Measurements from ENCODE around the gene MICALL1.

MICALL1 gene

DNA sequence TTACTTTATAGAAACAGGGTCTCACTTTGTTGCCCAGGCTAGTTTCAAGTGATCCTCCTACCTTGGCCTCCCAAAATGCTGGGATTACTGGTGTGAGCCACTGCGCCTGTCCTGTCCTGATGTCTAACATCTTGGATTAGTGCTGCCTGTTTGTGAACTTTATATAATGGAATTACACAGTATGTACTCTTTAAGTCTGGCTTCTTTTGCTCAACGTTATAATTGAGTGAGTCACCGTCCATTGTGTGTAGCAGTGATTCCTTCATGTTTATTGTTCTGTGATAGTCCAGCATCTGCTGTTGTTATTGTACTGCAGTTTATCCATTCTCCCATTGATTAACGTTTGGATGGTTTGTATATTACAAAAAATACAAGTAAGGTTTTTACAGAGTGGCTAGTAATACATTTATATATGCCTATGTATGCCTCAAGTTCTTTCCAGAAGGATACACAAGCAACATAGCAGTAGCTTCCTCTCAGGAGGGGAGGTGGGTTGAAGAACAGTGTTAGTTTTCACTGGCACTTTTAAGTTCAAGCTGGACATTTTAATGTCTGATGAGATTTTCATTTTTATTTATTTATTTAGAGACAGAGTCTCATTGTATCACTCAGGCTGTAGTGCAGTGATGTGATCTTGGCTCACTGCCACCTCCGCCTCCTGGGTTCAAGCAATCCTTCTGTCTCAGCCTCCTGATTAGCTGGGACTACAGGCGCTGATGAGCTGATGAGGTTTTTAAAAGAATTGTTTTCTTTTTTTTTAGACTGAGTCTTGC is 25.2 kb upstream of the MICALL1 start:
- DNase-seq (ENCODE audit: extremely low read depth, low read depth): no peak
- TF ChIP-seq, protein P1, sequence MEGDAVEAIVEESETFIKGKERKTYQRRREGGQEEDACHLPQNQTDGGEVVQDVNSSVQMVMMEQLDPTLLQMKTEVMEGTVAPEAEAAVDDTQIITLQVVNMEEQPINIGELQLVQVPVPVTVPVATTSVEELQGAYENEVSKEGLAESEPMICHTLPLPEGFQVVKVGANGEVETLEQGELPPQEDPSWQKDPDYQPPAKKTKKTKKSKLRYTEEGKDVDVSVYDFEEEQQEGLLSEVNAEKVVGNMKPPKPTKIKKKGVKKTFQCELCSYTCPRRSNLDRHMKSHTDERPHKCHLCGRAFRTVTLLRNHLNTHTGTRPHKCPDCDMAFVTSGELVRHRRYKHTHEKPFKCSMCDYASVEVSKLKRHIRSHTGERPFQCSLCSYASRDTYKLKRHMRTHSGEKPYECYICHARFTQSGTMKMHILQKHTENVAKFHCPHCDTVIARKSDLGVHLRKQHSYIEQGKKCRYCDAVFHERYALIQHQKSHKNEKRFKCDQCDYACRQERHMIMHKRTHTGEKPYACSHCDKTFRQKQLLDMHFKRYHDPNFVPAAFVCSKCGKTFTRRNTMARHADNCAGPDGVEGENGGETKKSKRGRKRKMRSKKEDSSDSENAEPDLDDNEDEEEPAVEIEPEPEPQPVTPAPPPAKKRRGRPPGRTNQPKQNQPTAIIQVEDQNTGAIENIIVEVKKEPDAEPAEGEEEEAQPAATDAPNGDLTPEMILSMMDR (IDR thresholded peaks at IDR 0.05; ENCODE audit: low read depth, low read length): no peak

DNA sequence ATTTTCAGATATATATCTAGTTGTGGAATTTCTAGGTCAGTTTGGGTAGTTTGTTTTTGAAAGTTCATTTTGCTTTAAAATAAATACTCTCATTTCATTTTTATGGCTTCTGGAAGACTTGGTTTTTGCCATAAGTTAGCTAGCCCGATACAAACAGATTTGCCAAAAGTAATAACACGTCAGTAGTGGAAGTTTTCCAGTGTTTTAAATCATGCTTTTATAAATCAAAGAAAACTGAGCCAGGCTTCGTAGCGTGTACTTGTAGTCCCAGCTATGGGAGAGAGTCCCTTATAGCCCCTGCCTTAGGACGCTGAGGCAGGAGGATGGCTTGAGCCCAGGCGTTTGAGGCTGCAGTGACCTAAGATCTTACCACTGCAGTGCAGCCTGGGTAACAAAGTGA is 21.7 kb upstream of the MICALL1 start:
- TF ChIP-seq, protein P1 (IDR thresholded peaks at IDR 0.05; ENCODE audit: low read depth, low read length): no peak
- DNase-seq (ENCODE audit: extremely low read depth, low read depth): no peak

DNA sequence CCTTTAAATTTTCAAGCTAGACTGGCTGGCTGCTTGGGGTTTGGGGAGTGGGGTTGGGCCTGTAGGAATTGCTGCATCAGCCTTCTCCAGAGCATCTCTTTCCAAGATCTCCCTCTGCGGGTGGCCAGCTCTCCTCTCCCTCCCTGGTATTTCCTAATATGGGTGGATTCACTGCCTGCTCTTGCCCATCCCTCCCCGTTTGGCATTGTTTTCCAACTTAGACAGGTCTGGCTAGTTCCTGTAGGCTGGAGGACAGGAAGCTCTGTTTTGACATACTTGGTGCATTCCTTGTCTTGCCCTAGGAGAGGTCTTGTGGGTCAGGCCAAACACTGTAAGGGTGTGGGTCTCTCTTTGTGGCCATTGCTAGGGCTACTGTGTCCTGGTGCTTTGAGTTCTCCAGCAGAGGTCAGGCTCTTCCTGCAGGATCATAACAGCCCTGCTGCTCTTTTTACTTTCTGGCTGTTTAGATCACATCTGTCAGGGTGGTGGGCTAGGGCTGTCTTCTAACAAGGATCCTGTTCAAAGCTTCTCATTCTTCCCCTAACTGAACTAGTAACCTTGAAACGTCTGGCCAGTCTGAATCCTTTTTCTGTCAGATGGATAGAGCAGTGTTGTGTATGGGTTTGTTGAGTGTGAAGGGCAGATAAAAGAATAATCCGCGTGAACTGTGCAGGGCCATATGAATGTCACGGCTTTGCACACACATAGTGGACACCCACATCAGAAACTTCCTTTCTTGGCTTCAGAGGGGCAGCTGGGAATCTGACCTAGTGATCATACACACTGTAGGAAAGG is 18.3 kb upstream of the MICALL1 start:
- DNase-seq (ENCODE audit: extremely low read depth, low read depth): peak; percentile 70
- TF ChIP-seq, protein P1 (IDR thresholded peaks at IDR 0.05; ENCODE audit: low read depth, low read length): peak; percentile 80

DNA sequence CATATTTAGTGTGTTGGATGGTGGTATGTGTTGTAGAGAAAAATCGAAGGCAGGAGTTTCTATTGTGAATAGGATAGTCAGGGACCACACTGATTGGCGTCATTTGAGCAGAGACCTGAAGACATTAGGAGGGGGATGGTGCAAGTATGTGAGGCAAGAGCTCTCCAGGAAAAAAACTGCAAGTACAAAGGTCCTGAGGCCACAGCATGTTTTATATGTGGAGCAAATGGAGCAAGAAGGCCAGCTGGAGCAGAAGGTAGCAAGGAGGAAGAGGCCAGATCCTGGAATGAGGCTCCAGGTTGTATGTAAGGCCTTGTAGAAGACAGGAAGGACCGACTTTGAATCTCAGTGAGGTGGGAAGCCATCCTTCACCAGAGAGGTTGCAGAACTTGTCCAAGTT is 14.2 kb upstream of the MICALL1 start:
- DNase-seq (ENCODE audit: extremely low read depth, low read depth): no peak
- TF ChIP-seq, protein P1 (IDR thresholded peaks at IDR 0.05; ENCODE audit: low read depth, low read length): no peak

DNA sequence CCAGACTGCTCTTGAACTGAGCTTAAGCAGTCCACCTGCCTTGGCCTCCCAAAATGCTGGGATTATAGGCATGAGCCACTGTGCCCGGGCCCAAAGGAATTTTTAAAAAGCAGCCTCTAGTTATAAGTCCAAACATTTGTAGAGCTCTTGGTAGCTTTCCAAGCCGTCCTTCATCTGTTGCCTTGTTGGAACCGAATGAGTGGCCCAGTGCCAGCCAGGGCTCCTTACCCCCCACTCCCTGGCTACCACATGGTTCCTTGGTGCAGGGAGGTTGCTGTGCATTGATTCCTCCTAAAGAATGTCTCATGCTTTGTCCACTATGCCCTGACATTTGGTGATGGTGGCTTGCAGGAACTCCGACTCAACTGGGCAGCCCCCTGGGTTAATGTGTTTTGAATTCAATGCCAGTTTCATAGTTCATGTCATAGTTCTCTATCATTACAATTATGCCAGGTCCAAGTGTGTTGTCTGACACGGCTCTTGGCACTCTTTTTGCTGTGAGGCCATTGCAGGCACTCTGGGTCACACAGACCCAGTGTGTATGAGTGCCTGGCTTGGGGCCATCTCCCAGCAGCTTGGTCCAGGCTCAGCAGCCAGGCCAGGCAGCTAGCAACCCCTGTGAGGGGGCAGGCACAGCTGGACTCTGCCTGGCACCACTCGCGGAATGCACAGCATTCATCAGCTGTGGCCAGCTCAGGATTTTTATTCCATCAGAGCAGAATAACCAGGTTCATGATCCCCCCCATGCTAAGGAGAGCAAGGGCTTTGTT is 13.3 kb upstream of the MICALL1 start:
- TF ChIP-seq, protein P1 (IDR thresholded peaks at IDR 0.05; ENCODE audit: low read depth, low read length): no peak
- DNase-seq (ENCODE audit: extremely low read depth, low read depth): no peak

DNA sequence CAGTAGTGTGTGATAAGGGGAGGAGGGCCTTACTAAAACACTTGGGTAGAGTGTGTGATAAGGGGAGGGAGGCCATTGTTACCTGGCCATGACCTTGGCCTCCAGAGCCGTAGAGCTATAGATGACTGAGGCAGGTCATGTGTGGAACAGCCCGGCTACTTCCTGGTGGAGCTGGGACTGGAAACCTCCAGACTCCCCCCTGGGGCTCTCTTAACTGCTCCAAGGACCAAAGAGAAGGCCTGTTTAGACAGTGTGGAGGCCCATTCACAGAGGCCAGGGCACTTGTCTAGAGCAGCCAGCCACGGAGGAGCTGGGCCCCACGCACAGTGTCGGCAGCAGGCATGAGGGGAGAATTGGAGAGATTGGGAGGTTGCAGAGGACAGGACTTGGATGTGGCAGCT is 12.5 kb upstream of the MICALL1 start:
- DNase-seq (ENCODE audit: extremely low read depth, low read depth): no peak
- TF ChIP-seq, protein P1 (IDR thresholded peaks at IDR 0.05; ENCODE audit: low read depth, low read length): no peak

Data from AG09319 (cell line).